ENCODE data around the gene LANCL2. TPM values are rescaled to one million over a fixed set of nuclear protein-coding genes. Genes with fewer than 3 reads are reported as not detected.

Gene LANCL2
- total RNA-seq, 1 experiment from 2014 or later = 23.4 TPM

GRCh38 chr7:55444786-55445185, 79.6 kb downstream of the LANCL2 start:
- no peak for DNase-seq
- Histone ChIP-seq H3K9me3 (replicated peaks) (no peaks in the 10 kb centered on the region), H3K27ac (no peak overlapping the region), H3K4me3 (no peak overlapping the region), H3K36me3 (no peaks in the 10 kb centered on the region; the same call in 1 of the 2 replicates), H3K4me1 (no peaks in the 10 kb centered on the region), H3K27me3 (no peaks in the 10 kb centered on the region)

- Histone ChIP-seq H3K27me3 (no peaks in the 10 kb centered on the region), H3K4me1 (no peaks in the 10 kb centered on the region), H3K4me3 (no peak overlapping the region), H3K27ac (no peak overlapping the region), H3K36me3 (no peaks in the 10 kb centered on the region; the same call in 1 of the 2 replicates), H3K9me3 (replicated peaks) (no peaks in the 10 kb centered on the region)
- no peak for DNase-seq
Observed at GRCh38 chr7:55448526-55448925, 83.4 kb downstream of the LANCL2 start.

- Histone ChIP-seq H3K4me3 (no peak overlapping the region), H3K9me3 (replicated peaks) (no peaks in the 10 kb centered on the region), H3K27me3 (no peaks in the 10 kb centered on the region), H3K27ac (no peak overlapping the region), H3K4me1 (no peaks in the 10 kb centered on the region), H3K36me3 (no peaks in the 10 kb centered on the region; the same call in 1 of the 2 replicates)
- DNase-seq = no peak
Observed at GRCh38 chr7:55449205-55449991, 84.3 kb downstream of the LANCL2 start.

GRCh38 chr7:55449992-55450535, 84.9 kb downstream of the LANCL2 start:
- no peak overlapping the region for H3K27ac ChIP-seq
- no peaks in the 10 kb centered on the region for H3K27me3 ChIP-seq
- H3K4me3 ChIP-seq = no peak overlapping the region
- no peaks in the 10 kb centered on the region for H3K9me3 ChIP-seq (replicated peaks)
- H3K4me1 ChIP-seq = no peaks in the 10 kb centered on the region
- no peak for DNase-seq
- no peaks in the 10 kb centered on the region; the same call in 1 of the 2 replicates for H3K36me3 ChIP-seq

- peaks cover 5% of the 10 kb centered on the region for H3K9me3 ChIP-seq (replicated peaks)
- no peaks in the 10 kb centered on the region for H3K4me1 ChIP-seq
- H3K27ac ChIP-seq = no peak overlapping the region
- no peak for DNase-seq
- no peaks in the 10 kb centered on the region for H3K36me3 ChIP-seq
- no peak overlapping the region for H3K4me3 ChIP-seq
- no peaks in the 10 kb centered on the region for H3K27me3 ChIP-seq
Observed at GRCh38 chr7:55452971-55453370, 87.8 kb downstream of the LANCL2 start.

- H3K27ac ChIP-seq = no peak overlapping the region
- no peaks in the 10 kb centered on the region for H3K4me1 ChIP-seq
- no peak overlapping the region for H3K4me3 ChIP-seq
- no peaks in the 10 kb centered on the region for H3K27me3 ChIP-seq
- DNase-seq = no peak
- peaks cover 2% of the 10 kb centered on the region; the same call in 1 of the 2 replicates for H3K36me3 ChIP-seq
- H3K9me3 ChIP-seq (replicated peaks) = peaks cover 14% of the 10 kb centered on the region
Observed at GRCh38 chr7:55457801-55458200, 92.7 kb downstream of the LANCL2 start.

GRCh38 chr7:55458351-55458750, 93.2 kb downstream of the LANCL2 start:
- H3K27ac ChIP-seq = no peak overlapping the region
- H3K27me3 ChIP-seq = no peaks in the 10 kb centered on the region
- peaks cover 18% of the 10 kb centered on the region for H3K9me3 ChIP-seq (replicated peaks)
- DNase-seq = no peak
- no peak overlapping the region for H3K4me3 ChIP-seq
- no peaks in the 10 kb centered on the region for H3K4me1 ChIP-seq
- peaks cover 7% of the 10 kb centered on the region; the same call in 1 of the 2 replicates for H3K36me3 ChIP-seq

- no peak overlapping the region for H3K4me3 ChIP-seq
- H3K27me3 ChIP-seq = no peaks in the 10 kb centered on the region
- H3K9me3 ChIP-seq (replicated peaks) = peaks cover 9% of the 10 kb centered on the region
- no peak overlapping the region for H3K27ac ChIP-seq
- peaks cover 3% of the 10 kb centered on the region for H3K4me1 ChIP-seq
- H3K36me3 ChIP-seq = peaks cover 24% of the 10 kb centered on the region
- no peak for DNase-seq
Observed at GRCh38 chr7:55463686-55464262, 98.6 kb downstream of the LANCL2 start.

GRCh38 chr7:55464422-55464821, 99.3 kb downstream of the LANCL2 start:
- no peak for DNase-seq
- no peak overlapping the region for H3K4me3 ChIP-seq
- peaks cover 24% of the 10 kb centered on the region for H3K36me3 ChIP-seq
- peaks cover 9% of the 10 kb centered on the region for H3K9me3 ChIP-seq (replicated peaks)
- H3K4me1 ChIP-seq = peaks cover 10% of the 10 kb centered on the region
- no peaks in the 10 kb centered on the region for H3K27me3 ChIP-seq
- no peak overlapping the region for H3K27ac ChIP-seq

GRCh38 chr7:55465691-55466090, 100.6 kb downstream of the LANCL2 start:
- no peak for DNase-seq
- Histone ChIP-seq H3K27ac (no peak overlapping the region), H3K36me3 (peaks cover 24% of the 10 kb centered on the region), H3K4me1 (peaks cover 21% of the 10 kb centered on the region), H3K27me3 (no peaks in the 10 kb centered on the region), H3K4me3 (no peak overlapping the region), H3K9me3 (replicated peaks) (peaks cover 9% of the 10 kb centered on the region)

GRCh38 chr7:55467047-55467593, 102.0 kb downstream of the LANCL2 start:
- H3K4me3 ChIP-seq = no peak overlapping the region
- no peaks in the 10 kb centered on the region for H3K27me3 ChIP-seq
- peaks cover 21% of the 10 kb centered on the region for H3K4me1 ChIP-seq

GRCh38 chr7:55468495-55468894, 103.4 kb downstream of the LANCL2 start:
- Histone ChIP-seq H3K9me3 (replicated peaks) (no peaks in the 10 kb centered on the region), H3K4me1 (peaks cover 21% of the 10 kb centered on the region), H3K36me3 (peaks cover 23% of the 10 kb centered on the region), H3K4me3 (no peak overlapping the region), H3K27ac (no peak overlapping the region; the same call in 1 of the 2 replicates), H3K27me3 (no peaks in the 10 kb centered on the region)
- no peak for DNase-seq

More at GRCh38 chr7:55467047-55467593, 102.0 kb downstream of the LANCL2 start:
- H3K9me3 ChIP-seq (replicated peaks) = peaks cover 5% of the 10 kb centered on the region
- peaks cover 24% of the 10 kb centered on the region for H3K36me3 ChIP-seq
- no peak for DNase-seq
- H3K27ac ChIP-seq = no peak overlapping the region

GRCh38 chr7:55469271-55469681, 104.1 kb downstream of the LANCL2 start:
- Histone ChIP-seq H3K27me3 (no peaks in the 10 kb centered on the region), H3K27ac (peak overlapping the region; percentile 53), H3K36me3 (peaks cover 23% of the 10 kb centered on the region), H3K4me3 (no peak overlapping the region), H3K4me1 (peaks cover 21% of the 10 kb centered on the region), H3K9me3 (replicated peaks) (no peaks in the 10 kb centered on the region)
- DNase-seq = peak; percentile 74 to 87

GRCh38 chr7:55469721-55470120, 104.6 kb downstream of the LANCL2 start:
- DNase-seq = peak; percentile 40 to 73
- H3K4me3 ChIP-seq = no peak overlapping the region
- peaks cover 19% of the 10 kb centered on the region; the same call in 1 of the 2 replicates for H3K36me3 ChIP-seq
- H3K4me1 ChIP-seq = peaks cover 21% of the 10 kb centered on the region
- no peaks in the 10 kb centered on the region for H3K27me3 ChIP-seq
- peak overlapping the region; percentile 53 for H3K27ac ChIP-seq
- no peaks in the 10 kb centered on the region for H3K9me3 ChIP-seq (replicated peaks)

- no peak overlapping the region for H3K4me3 ChIP-seq
Observed at GRCh38 chr7:55470261-55470660, 105.1 kb downstream of the LANCL2 start.

More at GRCh38 chr7:55470261-55470660, 105.1 kb downstream of the LANCL2 start:
- H3K9me3 ChIP-seq (replicated peaks) = no peaks in the 10 kb centered on the region
- peaks cover 21% of the 10 kb centered on the region for H3K4me1 ChIP-seq
- no peak for DNase-seq
- no peaks in the 10 kb centered on the region for H3K27me3 ChIP-seq
- peaks cover 13% of the 10 kb centered on the region; the same call in 1 of the 2 replicates for H3K36me3 ChIP-seq
- H3K27ac ChIP-seq = peak overlapping the region; percentile 53; the same call in 1 of the 2 replicates
